Measurements from ENCODE around the gene RACGAP1.

DNA sequence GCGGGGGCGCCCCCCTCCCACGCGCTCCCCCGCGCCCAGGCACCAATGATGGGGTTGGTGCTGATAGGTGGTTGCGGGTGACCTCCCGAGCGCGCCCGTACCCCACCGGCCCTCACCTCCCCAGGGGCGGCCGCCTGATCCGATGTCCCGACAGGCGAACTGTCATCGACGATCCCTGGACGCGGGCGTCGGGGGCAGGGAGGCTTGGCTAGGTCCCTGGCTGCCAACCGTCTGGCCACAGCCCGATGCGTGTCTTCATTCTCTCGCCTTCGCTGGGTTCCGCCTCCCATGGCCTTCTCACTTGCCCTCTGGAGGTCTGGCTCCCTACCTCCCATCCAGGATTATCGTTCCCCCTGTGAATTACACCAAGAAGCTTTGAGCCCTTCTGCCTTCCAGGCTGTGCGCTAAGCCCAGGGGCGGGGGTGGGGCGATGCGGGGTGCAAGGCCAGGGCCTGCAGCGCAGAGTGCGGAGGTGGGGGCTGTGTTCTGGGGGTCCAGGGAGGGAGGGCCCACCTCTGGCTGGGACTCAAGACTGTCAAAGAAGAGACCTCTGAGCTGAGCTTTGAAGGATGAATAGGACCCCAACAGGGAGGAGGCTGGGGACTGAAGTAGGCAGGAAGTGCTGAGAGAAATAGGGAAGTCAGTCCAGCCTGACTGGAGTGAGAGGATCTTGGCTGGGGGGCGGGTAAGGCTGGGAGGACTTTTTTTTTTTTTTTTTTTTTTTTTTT is 7.7 kb upstream of the RACGAP1 start:
- TF ChIP-seq CTCF (IDR thresholded peaks at IDR 0.05) (no peak), POLR2AphosphoS5 (IDR thresholded peaks at IDR 0.05; ENCODE audit: low read depth, low read length) (no peak), SIN3A (IDR thresholded peaks at IDR 0.05; ENCODE audit: borderline replicate concordance, insufficient read depth, low read depth, low read length) (no peak)
- TF ChIP-seq, protein P1, sequence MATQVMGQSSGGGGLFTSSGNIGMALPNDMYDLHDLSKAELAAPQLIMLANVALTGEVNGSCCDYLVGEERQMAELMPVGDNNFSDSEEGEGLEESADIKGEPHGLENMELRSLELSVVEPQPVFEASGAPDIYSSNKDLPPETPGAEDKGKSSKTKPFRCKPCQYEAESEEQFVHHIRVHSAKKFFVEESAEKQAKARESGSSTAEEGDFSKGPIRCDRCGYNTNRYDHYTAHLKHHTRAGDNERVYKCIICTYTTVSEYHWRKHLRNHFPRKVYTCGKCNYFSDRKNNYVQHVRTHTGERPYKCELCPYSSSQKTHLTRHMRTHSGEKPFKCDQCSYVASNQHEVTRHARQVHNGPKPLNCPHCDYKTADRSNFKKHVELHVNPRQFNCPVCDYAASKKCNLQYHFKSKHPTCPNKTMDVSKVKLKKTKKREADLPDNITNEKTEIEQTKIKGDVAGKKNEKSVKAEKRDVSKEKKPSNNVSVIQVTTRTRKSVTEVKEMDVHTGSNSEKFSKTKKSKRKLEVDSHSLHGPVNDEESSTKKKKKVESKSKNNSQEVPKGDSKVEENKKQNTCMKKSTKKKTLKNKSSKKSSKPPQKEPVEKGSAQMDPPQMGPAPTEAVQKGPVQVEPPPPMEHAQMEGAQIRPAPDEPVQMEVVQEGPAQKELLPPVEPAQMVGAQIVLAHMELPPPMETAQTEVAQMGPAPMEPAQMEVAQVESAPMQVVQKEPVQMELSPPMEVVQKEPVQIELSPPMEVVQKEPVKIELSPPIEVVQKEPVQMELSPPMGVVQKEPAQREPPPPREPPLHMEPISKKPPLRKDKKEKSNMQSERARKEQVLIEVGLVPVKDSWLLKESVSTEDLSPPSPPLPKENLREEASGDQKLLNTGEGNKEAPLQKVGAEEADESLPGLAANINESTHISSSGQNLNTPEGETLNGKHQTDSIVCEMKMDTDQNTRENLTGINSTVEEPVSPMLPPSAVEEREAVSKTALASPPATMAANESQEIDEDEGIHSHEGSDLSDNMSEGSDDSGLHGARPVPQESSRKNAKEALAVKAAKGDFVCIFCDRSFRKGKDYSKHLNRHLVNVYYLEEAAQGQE (IDR thresholded peaks at IDR 0.05; ENCODE audit: insufficient read depth in 1 of 2, low read depth in 2 of 2, low read length in 1 of 2) = no peak
